SIG-M5 treated with dmso at 0.1 percent for 504 hours (cell line): Measurements from ENCODE around the gene SNX25.
"Not testable (repeated sequence)": the region's sequence is repeated elsewhere in the genome, so short reads cannot be mapped to it uniquely, and the experiment has no call there.

Experiments
- DNase-seq: peaks from one replicate; lab custom pipeline; 2025; ENCODE audit not compliant: unreplicated experiment; lab: John Stamatoyannopoulos, UW

Gene SNX25

GRCh38 chr4:185341377-185341776 lies 132.0 kb downstream of the SNX25 start:
- DNase-seq = no peak

- no peak for DNase-seq
Measured at GRCh38 chr4:185341841-185342240, 132.4 kb downstream of the SNX25 start.

- no peak for DNase-seq
Measured at GRCh38 chr4:185343726-185344581, 134.6 kb downstream of the SNX25 start.

- DNase-seq = no peak
Measured at GRCh38 chr4:185344743-185345538, 135.5 kb downstream of the SNX25 start.

- no peak for DNase-seq
Measured at GRCh38 chr4:185346975-185347601, 137.7 kb downstream of the SNX25 start.

- DNase-seq = no peak
Measured at GRCh38 chr4:185351691-185352090, 142.3 kb downstream of the SNX25 start.

GRCh38 chr4:185352202-185352601 lies 142.8 kb downstream of the SNX25 start:
- DNase-seq = no peak

GRCh38 chr4:185352741-185353140 lies 143.3 kb downstream of the SNX25 start:
- DNase-seq = no peak

GRCh38 chr4:185357211-185357610 lies 147.8 kb downstream of the SNX25 start:
- DNase-seq = no peak

GRCh38 chr4:185357733-185358440 lies 148.5 kb downstream of the SNX25 start:
- no peak for DNase-seq

GRCh38 chr4:185358514-185358913 lies 149.1 kb downstream of the SNX25 start:
- DNase-seq = no peak

- DNase-seq = no peak
Measured at GRCh38 chr4:185358959-185359358, 149.6 kb downstream of the SNX25 start.

- no peak for DNase-seq
Measured at GRCh38 chr4:185359767-185360446, 150.5 kb downstream of the SNX25 start.

GRCh38 chr4:185361872-185362271 lies 152.5 kb downstream of the SNX25 start:
- no peak for DNase-seq

GRCh38 chr4:185362570-185362969 lies 153.2 kb downstream of the SNX25 start:
- DNase-seq = not testable (repeated sequence)

GRCh38 chr4:185363251-185363650 lies 153.9 kb downstream of the SNX25 start:
- DNase-seq = no peak

- DNase-seq = no peak
Measured at GRCh38 chr4:185364886-185365285, 155.5 kb downstream of the SNX25 start.

GRCh38 chr4:185369731-185370130 lies 160.3 kb downstream of the SNX25 start:
- no peak for DNase-seq

- DNase-seq = no peak
Measured at GRCh38 chr4:185370268-185370949, 161.0 kb downstream of the SNX25 start.

- DNase-seq = no peak
Measured at GRCh38 chr4:185371702-185372101, 162.3 kb downstream of the SNX25 start.
